Kidney epithelial cell (primary cell): ENCODE data around the gene ARHGAP31. TPM values are rescaled to one million over a fixed set of nuclear protein-coding genes. Genes with fewer than 3 reads are reported as not detected.

Experiments
- DNase-seq: peaks from one replicate; pipeline ENCODE4 v3.0.0-alpha.2; 2010; ENCODE audit warnings: low read depth
- H3K27me3 ChIP-seq: 2 replicates; pipeline ENCODE4 v1.6.0; 2011; ENCODE audit warnings: low read length; ENCODE audit not compliant: control insufficient read depth, insufficient read depth
- H3K36me3 ChIP-seq: 2 replicates; pipeline ENCODE4 v1.5.1; 2011; ENCODE audit warnings: low read length; ENCODE audit not compliant: control insufficient read depth, insufficient read depth
- H3K4me3 ChIP-seq: 2 replicates; pipeline ENCODE4 v1.5.1; 2011; ENCODE audit warnings: low read depth, mild to moderate bottlenecking, control low read depth, low read length
- total RNA-seq: library from RNA; depleted of rRNA; stranded (reverse); fragments of >200 nt; gene quantifications from 2 replicates; pipeline ENCODE4 v1.2.3, GENCODE V29; 2015
- TF ChIP-seq, protein P1 (sequence below): IDR thresholded peaks from 2 replicates; pipeline ENCODE4 v1.5.1; 2011; ENCODE audit warnings: mild to moderate bottlenecking, moderate library complexity, low read length, control low read depth, inconsistent platforms; ENCODE audit not compliant: insufficient read depth, poor library complexity, severe bottlenecking

ARHGAP31 gene
- total RNA-seq, 1 donor from 2014 or later, result 18.5 TPM

DNA sequence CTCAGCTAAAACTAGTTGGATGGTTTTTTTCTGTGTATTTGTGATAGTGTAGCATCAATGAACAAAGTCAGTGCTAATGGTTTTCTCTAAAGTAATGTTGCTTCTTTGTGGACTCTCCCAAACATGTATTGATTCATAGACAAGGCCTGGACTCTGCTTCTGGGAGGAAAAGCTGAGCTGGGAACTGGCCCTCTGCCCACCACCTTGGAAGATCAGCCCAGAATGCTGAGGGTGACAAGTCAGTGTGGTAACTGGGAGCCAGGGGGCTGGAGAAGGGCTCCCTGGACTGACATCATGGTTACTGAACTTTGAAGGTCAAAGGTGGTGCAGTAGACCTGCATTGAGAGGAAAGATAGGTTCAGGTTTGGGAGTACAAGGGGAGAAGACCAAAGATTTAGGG, 3.0 kb downstream of the ARHGAP31 start:
- Histone ChIP-seq H3K36me3 (no peaks in the 10 kb centered on the region), H3K27me3 (no peaks in the 10 kb centered on the region), H3K4me3 (no peak overlapping the region)
- TF ChIP-seq, protein P1, sequence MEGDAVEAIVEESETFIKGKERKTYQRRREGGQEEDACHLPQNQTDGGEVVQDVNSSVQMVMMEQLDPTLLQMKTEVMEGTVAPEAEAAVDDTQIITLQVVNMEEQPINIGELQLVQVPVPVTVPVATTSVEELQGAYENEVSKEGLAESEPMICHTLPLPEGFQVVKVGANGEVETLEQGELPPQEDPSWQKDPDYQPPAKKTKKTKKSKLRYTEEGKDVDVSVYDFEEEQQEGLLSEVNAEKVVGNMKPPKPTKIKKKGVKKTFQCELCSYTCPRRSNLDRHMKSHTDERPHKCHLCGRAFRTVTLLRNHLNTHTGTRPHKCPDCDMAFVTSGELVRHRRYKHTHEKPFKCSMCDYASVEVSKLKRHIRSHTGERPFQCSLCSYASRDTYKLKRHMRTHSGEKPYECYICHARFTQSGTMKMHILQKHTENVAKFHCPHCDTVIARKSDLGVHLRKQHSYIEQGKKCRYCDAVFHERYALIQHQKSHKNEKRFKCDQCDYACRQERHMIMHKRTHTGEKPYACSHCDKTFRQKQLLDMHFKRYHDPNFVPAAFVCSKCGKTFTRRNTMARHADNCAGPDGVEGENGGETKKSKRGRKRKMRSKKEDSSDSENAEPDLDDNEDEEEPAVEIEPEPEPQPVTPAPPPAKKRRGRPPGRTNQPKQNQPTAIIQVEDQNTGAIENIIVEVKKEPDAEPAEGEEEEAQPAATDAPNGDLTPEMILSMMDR, result no peak
- no peak for DNase-seq

DNA sequence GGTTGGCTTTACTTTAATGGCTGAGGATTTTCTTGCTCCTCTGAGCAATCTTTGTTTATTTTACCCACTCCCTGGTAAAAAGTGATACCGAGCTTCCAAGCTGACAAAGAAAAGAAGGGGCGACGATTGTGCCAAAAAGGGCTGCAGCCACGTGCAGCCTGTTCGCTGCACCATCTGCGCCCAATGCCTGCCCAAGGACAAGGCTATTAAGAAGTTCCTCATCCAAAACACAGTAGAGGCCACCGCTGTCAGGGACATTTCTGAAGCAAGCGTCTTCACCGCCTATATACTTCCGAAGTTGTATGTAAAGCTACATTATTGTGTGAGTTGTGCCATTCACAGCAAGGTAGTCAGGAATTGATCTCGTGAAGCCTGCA, 4.4 kb downstream of the ARHGAP31 start:
- no peaks in the 10 kb centered on the region for H3K27me3 ChIP-seq
- no peak overlapping the region for H3K4me3 ChIP-seq
- no peak for DNase-seq
- TF ChIP-seq, protein P1, result no peak
- H3K36me3 ChIP-seq, result no peaks in the 10 kb centered on the region

DNA sequence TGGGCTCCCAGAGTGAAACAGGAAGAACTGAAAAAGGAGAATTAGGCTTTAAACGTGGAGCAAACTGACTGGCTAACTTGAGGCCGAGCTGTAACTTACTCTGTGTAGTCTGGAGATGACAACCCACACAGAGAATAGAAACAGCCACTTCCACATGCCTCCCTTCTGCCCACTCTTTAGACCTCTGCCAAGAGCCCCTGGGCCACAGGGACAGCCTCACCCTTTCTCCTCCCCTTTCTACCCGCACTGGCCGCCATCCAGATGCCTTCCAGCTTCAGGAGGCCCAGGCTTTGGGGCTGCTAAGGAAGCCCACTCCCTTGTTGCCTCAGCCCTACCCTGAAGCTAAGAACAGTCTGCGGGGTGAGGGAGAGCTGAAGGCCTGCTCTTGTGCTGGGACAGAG, 6.8 kb downstream of the ARHGAP31 start:
- TF ChIP-seq, protein P1, result no peak
- Histone ChIP-seq H3K27me3 (no peaks in the 10 kb centered on the region), H3K36me3 (no peaks in the 10 kb centered on the region), H3K4me3 (no peak overlapping the region)
- DNase-seq, result no peak

DNA sequence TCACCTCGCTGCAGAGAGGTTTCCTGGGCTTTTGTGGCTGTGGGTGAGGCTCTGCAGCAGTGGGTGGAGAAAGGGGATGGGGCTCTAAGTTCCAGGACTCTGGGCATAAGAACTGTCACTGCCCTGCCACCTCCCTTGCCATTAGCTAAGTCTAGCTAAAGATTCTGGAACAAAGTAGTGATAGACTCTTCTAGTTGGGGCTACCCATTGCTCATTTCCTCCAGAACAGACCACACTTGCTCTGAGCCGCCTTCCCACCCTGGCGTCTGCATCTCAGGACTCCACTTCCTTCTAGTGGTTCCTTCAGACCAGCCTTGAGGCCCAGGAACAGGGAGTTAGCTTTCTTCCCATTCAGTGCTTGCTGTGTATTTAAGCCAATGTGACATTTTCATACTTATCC, 7.5 kb downstream of the ARHGAP31 start:
- TF ChIP-seq, protein P1, result no peak
- DNase-seq, result no peak

DNA sequence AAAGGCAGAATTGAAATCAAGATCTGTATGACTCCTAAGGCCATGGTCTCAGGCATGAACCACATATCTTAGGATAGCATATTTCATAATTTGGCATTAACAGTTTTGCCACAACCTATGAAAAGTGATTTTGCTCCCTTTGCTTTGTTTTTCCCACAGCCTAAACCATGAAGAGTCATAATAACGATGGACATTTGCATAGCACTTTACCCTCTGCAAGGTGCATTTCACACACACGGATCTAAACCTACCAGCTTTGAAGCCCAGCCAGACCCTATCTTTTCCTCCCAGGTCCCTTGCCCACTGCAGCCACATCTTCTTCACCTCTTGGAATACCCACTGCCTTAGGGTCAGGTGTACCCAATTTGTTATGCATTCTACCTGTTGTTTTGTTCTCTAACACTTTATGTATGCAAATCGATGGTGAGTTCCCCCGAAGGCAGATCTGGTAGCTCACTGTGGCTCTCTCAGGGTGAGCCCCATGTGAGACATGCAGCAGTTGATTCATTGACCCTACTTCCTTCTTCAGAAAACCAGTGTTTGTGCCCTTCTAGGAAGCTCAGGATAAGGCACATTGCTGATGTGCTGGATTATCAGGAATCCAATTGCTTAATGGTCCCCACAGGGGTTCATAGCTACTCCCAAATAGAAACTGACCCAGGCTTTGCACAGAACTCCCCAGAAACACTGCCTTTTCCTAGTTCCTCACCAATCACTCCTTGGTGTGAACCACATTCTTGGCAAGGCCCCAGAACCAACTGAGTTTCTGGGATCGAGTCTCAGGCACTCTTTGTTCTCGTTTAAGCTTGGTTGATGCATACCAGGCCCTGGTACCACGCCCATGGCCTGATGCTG, 8.7 kb downstream of the ARHGAP31 start:
- no peaks in the 10 kb centered on the region for H3K36me3 ChIP-seq
- H3K27me3 ChIP-seq, result no peaks in the 10 kb centered on the region
- no peak overlapping the region for H3K4me3 ChIP-seq
- TF ChIP-seq, protein P1, result no peak
- no peak for DNase-seq

More for the DNA sequence above, 7.5 kb downstream of the ARHGAP31 start:
- Histone ChIP-seq H3K4me3 (no peak overlapping the region), H3K27me3 (no peaks in the 10 kb centered on the region), H3K36me3 (no peaks in the 10 kb centered on the region)
